Omental fat pad (tissue), 4 donors: ENCODE data around the gene RREB1. TPM values are rescaled to one million over a fixed set of nuclear protein-coding genes. Genes with fewer than 3 reads are reported as not detected.

Experiments
- ATAC-seq: fragments of 150-250 bp; one replicate; pipeline ENCODE4 v1.9.1; 2016; ENCODE audit warnings: mild to moderate bottlenecking, moderate library complexity; ENCODE audit not compliant: low FRiP score
- DNase-seq: peaks from one replicate; pipeline ENCODE4 v3.0.0-alpha.2; 2019; ENCODE audit warnings: low spot score
- CTCF ChIP-seq, 3 donors: fragments of 450-650 bp; IDR thresholded peaks; one replicate each; pipeline ENCODE4 v1.5.1; 2016 to 2017; ENCODE audit warnings: antibody characterized with exemption in 3 of 3, mild to moderate bottlenecking in 3 of 3, moderate library complexity in 2 of 3
- total RNA-seq, 4 donors: library from RNA; depleted of rRNA; stranded (reverse); fragments of >200 nt; gene quantifications; one replicate each; pipeline ENCODE4 v1.1.0, GENCODE V29; 2016

The RREB1 gene
- total RNA-seq, 4 donors from 2014 or later, result 24.9 to 48.1 (median 40.6) TPM

DNA sequence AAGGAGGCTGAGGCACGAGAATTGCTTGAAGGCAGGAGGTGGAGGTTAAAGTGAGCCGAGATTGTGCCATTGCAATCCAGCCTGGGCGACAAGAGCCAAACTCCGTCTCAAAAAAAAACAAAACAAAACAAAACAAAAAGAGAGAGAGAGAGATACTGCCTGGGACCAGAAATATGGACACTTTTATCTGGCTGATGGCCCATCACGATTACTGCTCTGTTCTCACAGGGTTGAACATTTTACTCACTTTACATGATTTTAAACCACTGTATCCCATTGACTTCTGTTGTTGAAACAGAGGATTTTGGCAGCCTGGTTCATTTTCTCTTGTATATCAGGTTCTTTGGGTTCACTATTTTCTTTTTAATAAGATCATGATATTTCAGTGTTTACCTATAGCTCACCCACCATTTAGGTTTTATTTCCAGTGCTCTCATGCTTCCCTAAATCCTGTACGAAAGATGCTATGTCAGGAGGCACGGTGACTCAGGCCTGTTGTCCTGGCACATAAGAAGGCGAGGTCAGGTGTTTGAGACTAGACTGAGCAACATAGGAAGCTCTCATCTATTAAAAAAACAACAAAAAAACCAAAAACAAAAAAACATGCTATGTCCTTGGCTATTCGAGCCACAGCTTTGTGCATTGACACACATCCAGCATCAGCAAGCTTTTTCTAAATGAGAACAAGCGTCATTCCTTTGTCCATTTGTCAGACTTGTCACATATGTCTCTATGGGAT, 34.5 kb upstream of the RREB1 start:
- no peak for TF ChIP-seq CTCF (IDR thresholded peaks at IDR 0.05)
- DNase-seq, result no peak
- no peak for ATAC-seq

- DNase-seq, result no peak
- no peak for TF ChIP-seq CTCF (IDR thresholded peaks at IDR 0.05)
- ATAC-seq, result no peak
Measured at GRCh38 chr6:7073821-7074525, 33.8 kb upstream of the RREB1 start.

DNA sequence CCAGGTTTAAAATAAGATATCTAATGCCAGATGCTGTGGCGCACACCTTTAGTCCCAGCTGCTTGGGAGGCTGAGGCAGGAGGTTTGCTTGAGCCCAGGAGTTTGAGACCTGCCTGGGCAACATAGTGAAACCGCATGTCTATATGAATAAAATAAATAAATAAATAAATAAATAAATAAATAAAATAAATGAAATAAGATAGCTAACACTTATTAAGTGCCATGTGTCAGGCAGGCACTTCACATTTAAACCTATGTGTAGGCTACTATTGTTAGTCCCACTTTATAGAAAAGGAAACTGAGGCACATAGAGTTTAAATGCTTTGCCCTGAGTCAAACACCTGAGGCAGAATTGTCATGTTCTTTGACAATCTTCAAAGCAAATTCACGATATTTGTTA, 32.9 kb upstream of the RREB1 start:
- no peak for DNase-seq
- ATAC-seq, result no peak
- TF ChIP-seq CTCF (IDR thresholded peaks at IDR 0.05), result no peak

GRCh38 chr6:7075341-7076000, 32.3 kb upstream of the RREB1 start:
- TF ChIP-seq CTCF (IDR thresholded peaks at IDR 0.05), result no peak
- DNase-seq (no peak), ATAC-seq (no peak)

DNA sequence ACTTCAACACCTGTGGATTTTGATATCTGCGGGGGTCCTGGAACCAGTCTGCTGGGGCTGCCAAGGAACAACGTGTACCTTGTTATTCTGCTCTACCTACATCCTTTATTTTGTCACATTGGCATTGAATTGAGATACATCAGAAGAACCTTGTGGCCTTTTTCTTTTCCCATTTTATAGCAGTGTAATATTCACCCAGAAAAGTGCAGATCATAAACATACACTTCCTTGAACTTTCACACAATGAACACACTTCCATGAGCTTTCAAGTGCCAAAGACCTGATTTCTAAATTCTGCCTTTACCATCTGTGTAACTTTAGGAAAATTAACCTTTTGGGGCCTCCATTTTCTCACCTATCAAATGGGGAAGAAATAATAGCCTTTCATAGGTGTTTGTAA, 29.9 kb upstream of the RREB1 start:
- ATAC-seq, result no peak
- TF ChIP-seq CTCF (IDR thresholded peaks at IDR 0.05), result no peak

DNA sequence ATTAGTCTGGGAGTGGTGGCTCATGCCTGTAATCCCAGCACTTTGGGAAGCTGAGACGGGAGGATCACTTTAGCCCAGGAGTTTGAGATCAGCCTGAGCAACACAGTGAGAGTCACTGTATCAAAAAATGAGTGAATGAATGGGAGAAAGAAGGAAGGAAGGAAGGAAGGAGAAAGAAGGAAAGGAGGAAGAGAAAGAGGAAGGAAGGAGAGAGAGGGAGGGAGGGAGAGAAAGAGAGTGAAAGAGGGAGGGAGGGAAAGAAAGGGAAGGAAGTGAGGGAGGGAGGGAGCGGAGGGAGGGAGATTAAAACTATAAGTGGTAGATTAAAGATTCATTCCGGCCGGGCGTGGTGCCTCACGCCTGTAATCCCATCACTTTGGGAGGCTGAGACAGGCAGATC, 28.9 kb upstream of the RREB1 start:
- ATAC-seq (no peak), DNase-seq (no peak)
- TF ChIP-seq CTCF (IDR thresholded peaks at IDR 0.05), result no peak

More for the DNA sequence above, 29.9 kb upstream of the RREB1 start:
- DNase-seq, result no peak
